Smooth muscle cell (in vitro differentiated cells): Measurements from ENCODE around the gene GLCE. TPM values are rescaled to one million over a fixed set of nuclear protein-coding genes. Genes with fewer than 3 reads are reported as not detected.

Source experiments
- DNase-seq: peaks from one replicate; lab custom pipeline; 2025; ENCODE audit not compliant: unreplicated experiment; lab: John Stamatoyannopoulos, UW
- H2AFZ ChIP-seq: fragments of 200-600 bp; sonication (generic); 2 replicates; pipeline ENCODE4 v1.6.0; 2016; ENCODE audit warnings: antibody characterized with exemption, low read depth, mild to moderate bottlenecking
- H3F3A ChIP-seq: fragments of 200-600 bp; sonication (generic); 2 replicates; pipeline ENCODE4 v1.6.0; 2017; ENCODE audit warnings: antibody characterized with exemption, low read depth
- H3K27ac ChIP-seq: fragments of 200-600 bp; sonication (generic); 2 replicates; pipeline ENCODE4 v1.5.1; 2016; ENCODE audit warnings: low read depth, mild to moderate bottlenecking
- H3K27me3 ChIP-seq: fragments of 200-600 bp; sonication (generic); 2 replicates; pipeline ENCODE4 v1.6.1; 2016; ENCODE audit warnings: low read depth, mild to moderate bottlenecking
- H3K36me3 ChIP-seq: fragments of 200-600 bp; sonication (generic); 2 replicates; pipeline ENCODE4 v1.5.1; 2016; ENCODE audit warnings: low read depth
- H3K4me1 ChIP-seq: fragments of 200-600 bp; sonication (generic); 2 replicates; pipeline ENCODE4 v1.5.1; 2016; ENCODE audit warnings: low read depth
- H3K4me2 ChIP-seq: fragments of 200-600 bp; sonication (generic); 2 replicates; pipeline ENCODE4 v1.6.0; 2016; ENCODE audit warnings: mild to moderate bottlenecking
- H3K4me3 ChIP-seq: fragments of 200-600 bp; sonication (generic); 2 replicates; pipeline ENCODE4 v1.5.1; 2016; ENCODE audit warnings: mild to moderate bottlenecking
- H3K79me2 ChIP-seq: fragments of 200-600 bp; sonication (generic); 2 replicates; pipeline ENCODE4 v1.6.0; 2016; ENCODE audit warnings: low read depth, mild to moderate bottlenecking
- H3K9ac ChIP-seq: fragments of 200-600 bp; sonication (generic); 2 replicates; pipeline ENCODE4 v1.6.0; 2016; ENCODE audit warnings: low read depth
- H3K9me3 ChIP-seq: fragments of 200-600 bp; sonication (generic); replicated peaks from 2 replicates; pipeline ENCODE4 v1.5.1; 2016; ENCODE audit warnings: low read depth
- H4K20me1 ChIP-seq: fragments of 200-600 bp; sonication (generic); 2 replicates; pipeline ENCODE4 v1.6.0; 2016; ENCODE audit warnings: low read depth
- WGBS: methylation state at CpG from one replicate; pipeline ENCODE4 v1.1.7; 2016; ENCODE audit warnings: low lambda C conversion rate; 5-methylcytosine and 5-hydroxymethylcytosine counted together
- polyA plus RNA-seq: library from polyadenylated mRNA; unstranded; fragments of >200 nt; fragmentation: Nextera tagmentation; extraction: Ambion mirVana; gene quantifications from 2 replicates; pipeline ENCODE4 v1.2.1, GENCODE V29; 2016
- total RNA-seq: library from RNA; depleted of rRNA; stranded (reverse); fragments of >200 nt; gene quantifications from 2 replicates; pipeline ENCODE4 v1.2.3, GENCODE V29; 2014
- TF ChIP-seq, protein P1 (sequence below): fragments of 200-600 bp; sonication (generic); IDR thresholded peaks from 2 replicates; pipeline ENCODE4 v1.5.1; 2017; ENCODE audit warnings: borderline replicate concordance, mild to moderate bottlenecking, antibody characterized with exemption; ENCODE audit not compliant: insufficient read depth, poor library complexity, severe bottlenecking

GLCE gene
- total and polyA plus RNA-seq, 2 experiments from 2014 or later, result 8.3 to 26.6 TPM

DNA sequence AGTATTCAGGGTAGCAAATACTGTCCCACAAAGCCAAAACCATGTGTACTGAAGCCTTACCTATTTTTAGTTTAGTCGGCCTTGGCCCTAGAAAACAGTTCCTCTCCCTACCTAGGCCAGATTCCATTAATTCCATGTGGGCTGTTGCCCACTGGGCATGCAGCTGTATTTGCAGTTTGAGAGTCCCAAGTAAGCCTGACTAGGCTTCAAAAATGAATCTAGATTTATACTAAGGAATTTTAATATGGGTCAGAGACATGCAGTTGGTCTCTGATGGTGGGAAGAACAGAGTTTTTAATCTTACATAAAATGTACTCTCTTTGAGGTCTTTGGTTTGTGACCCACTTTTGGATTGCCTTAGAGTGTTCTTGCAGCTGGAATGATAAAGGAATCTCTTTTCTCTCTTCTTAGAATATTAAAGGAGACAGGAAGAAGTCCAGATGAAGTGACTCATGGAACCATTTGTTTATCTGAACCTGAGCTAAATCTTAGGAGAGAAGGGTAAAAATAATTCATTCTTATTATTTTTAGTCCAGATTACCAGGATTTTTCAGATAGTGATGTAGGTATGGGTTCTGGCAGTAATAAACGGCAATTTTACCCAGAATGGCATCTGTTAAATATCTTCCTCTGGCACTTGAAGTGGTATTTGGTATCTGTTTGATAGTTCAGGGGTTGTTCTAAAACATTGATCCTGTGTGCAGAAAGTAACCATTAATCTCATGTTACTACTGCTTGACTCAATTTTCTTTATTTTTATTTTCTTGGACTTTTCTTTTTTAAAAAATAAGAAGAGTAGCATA lies 33.8 kb downstream of the GLCE start:
- Histone ChIP-seq H2AFZ (no peak overlapping the region), H3K4me3 (no peak overlapping the region), H3K27ac (peak overlapping the region; percentile 40), H3K4me1 (peaks cover 8% of the 10 kb centered on the region), H4K20me1 (peaks cover 4% of the 10 kb centered on the region), H3K9me3 (no peaks in the 10 kb centered on the region), H3F3A (no peaks in the 10 kb centered on the region), H3K27me3 (no peaks in the 10 kb centered on the region), H3K79me2 (peaks cover 24% of the 10 kb centered on the region), H3K4me2 (peak overlapping the region; percentile 51), H3K9ac (no peak overlapping the region), H3K36me3 (no peaks in the 10 kb centered on the region)
- WGBS, result 57% methylated on average over 2 of the region's 2 CpGs
- TF ChIP-seq, protein P1, sequence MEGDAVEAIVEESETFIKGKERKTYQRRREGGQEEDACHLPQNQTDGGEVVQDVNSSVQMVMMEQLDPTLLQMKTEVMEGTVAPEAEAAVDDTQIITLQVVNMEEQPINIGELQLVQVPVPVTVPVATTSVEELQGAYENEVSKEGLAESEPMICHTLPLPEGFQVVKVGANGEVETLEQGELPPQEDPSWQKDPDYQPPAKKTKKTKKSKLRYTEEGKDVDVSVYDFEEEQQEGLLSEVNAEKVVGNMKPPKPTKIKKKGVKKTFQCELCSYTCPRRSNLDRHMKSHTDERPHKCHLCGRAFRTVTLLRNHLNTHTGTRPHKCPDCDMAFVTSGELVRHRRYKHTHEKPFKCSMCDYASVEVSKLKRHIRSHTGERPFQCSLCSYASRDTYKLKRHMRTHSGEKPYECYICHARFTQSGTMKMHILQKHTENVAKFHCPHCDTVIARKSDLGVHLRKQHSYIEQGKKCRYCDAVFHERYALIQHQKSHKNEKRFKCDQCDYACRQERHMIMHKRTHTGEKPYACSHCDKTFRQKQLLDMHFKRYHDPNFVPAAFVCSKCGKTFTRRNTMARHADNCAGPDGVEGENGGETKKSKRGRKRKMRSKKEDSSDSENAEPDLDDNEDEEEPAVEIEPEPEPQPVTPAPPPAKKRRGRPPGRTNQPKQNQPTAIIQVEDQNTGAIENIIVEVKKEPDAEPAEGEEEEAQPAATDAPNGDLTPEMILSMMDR, result no peak
- DNase-seq, result no peak

DNA sequence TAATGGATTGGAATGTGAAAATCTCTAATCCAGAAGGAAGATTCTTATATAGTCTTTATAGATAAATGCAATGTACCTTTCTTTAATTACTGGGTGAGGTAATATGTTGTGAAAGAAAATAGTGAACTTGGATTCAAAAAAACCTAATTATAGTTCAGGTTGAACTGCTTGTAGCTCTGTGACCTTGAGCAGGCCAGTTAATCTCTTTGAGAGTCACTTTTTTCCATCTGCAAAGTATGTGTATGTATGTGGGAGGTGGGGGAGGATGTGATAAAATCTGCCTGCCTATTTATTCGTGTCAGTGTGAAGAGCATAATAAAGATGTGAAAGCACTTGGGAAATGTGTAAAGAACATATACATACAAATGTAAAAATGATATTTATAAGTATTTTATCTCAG lies 34.4 kb downstream of the GLCE start:
- Histone ChIP-seq H3F3A (no peaks in the 10 kb centered on the region), H3K27ac (peak overlapping the region; percentile 40), H3K79me2 (peaks cover 18% of the 10 kb centered on the region), H4K20me1 (peaks cover 4% of the 10 kb centered on the region), H3K9me3 (no peaks in the 10 kb centered on the region), H3K36me3 (no peaks in the 10 kb centered on the region), H2AFZ (no peak overlapping the region), H3K4me2 (peak overlapping the region; percentile 51), H3K4me3 (no peak overlapping the region), H3K27me3 (no peaks in the 10 kb centered on the region), H3K9ac (no peak overlapping the region), H3K4me1 (peaks cover 8% of the 10 kb centered on the region)
- DNase-seq, result no peak
- 11% methylated on average over 1 of the region's 1 CpG for whole genome bisulfite sequencing
- TF ChIP-seq, protein P1, result no peak

DNA sequence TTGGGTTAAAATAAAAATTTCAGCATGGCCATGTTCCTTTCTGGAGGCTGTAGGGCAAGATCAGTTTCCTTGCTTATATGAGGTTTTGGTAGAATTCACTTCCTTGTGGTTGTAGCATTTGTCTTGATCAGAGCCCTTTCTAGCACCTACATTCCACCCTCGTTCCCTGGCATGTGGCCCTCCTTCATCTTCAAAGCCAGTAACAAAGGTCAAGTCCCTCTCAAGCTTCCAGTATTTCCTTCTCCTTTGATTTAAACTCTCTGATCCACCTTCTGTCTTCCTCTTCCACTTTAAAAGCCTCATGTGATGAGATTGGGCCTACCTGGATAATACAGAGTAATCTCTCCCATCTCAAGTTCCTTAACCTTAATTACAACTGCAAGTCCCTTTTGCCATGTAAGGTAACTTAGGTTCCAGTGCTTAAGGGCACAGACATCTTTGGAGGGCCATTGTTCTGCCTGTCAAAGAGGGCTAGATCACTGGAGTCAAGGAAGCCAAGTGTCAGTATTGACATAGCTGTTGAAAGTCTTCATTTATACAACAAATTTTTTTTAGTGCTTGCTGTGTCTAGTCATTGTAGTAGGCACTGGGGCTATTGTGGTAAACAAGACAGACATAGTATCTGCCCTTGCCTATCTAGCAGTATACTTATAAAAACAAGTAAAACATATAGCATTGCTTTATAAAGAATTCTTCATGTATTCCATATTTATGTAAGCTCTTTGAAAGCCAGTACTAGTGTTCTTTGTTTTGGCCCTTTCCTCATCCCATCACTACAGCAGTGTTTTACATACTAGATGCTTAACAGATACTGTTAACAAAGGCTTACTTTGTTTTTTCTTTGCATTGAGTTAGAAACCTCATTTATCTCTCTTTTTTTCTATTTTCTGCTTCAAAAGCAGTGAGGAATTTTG lies 40.7 kb downstream of the GLCE start:
- Histone ChIP-seq H3F3A (no peaks in the 10 kb centered on the region), H3K79me2 (no peaks in the 10 kb centered on the region), H3K4me3 (no peak overlapping the region), H2AFZ (no peak overlapping the region), H3K27ac (no peak overlapping the region), H3K4me1 (no peaks in the 10 kb centered on the region), H3K4me2 (no peak overlapping the region), H3K36me3 (no peaks in the 10 kb centered on the region), H3K9ac (no peak overlapping the region), H4K20me1 (no peaks in the 10 kb centered on the region), H3K9me3 (no peaks in the 10 kb centered on the region), H3K27me3 (no peaks in the 10 kb centered on the region)
- TF ChIP-seq, protein P1, result no peak
- 72% methylated on average over 1 of the region's 1 CpG for WGBS
- no peak for DNase-seq
